AG08396 (cell line): ENCODE results near the gene CHD1.
"Not testable (repeated sequence)": the region's sequence is repeated elsewhere in the genome, so short reads cannot be mapped to it uniquely, and the experiment has no call there.

ENCODE experiments used
- DNase-seq: peaks from one replicate; pipeline ENCODE4 v3.0.0; 2012; ENCODE audit warnings: low spot score, mixed read lengths

Gene CHD1

GRCh38 chr5:98928873-98929709 is at the start of gene CHD1:
Gene CHD1 (minus strand): TSS chr5:98929007. CDS start chr5:98926386, 2,621 bp downstream.
- peak; percentile 97 for DNase-seq

- DNase-seq, result no peak
Observed at GRCh38 chr5:98978528-98978927, 49.7 kb upstream of the CHD1 start.

- DNase-seq, result no peak
Observed at GRCh38 chr5:98977723-98978122, 48.9 kb upstream of the CHD1 start.

- DNase-seq, result no peak
Observed at GRCh38 chr5:98975682-98976407, 47.0 kb upstream of the CHD1 start.

- DNase-seq, result no peak
Observed at GRCh38 chr5:98975223-98975622, 46.4 kb upstream of the CHD1 start.

- DNase-seq, result no peak
Observed at GRCh38 chr5:98969400-98969799, 40.6 kb upstream of the CHD1 start.

GRCh38 chr5:98968056-98968564 is 39.3 kb upstream of the CHD1 start:
- no peak for DNase-seq

- no peak for DNase-seq
Observed at GRCh38 chr5:98965226-98965625, 36.4 kb upstream of the CHD1 start.

- no peak for DNase-seq
Observed at GRCh38 chr5:98964621-98965020, 35.8 kb upstream of the CHD1 start.

- DNase-seq, result no peak
Observed at GRCh38 chr5:98963019-98963418, 34.2 kb upstream of the CHD1 start.

GRCh38 chr5:98962587-98962986 is 33.8 kb upstream of the CHD1 start:
- DNase-seq, result no peak

GRCh38 chr5:98961665-98962344 is 33.0 kb upstream of the CHD1 start:
- DNase-seq, result no peak

GRCh38 chr5:98957307-98957706 is 28.5 kb upstream of the CHD1 start:
- no peak for DNase-seq

GRCh38 chr5:98955888-98956287 is 27.1 kb upstream of the CHD1 start:
- not testable (repeated sequence) for DNase-seq

GRCh38 chr5:98955471-98955870 is 26.7 kb upstream of the CHD1 start:
- not testable (repeated sequence) for DNase-seq

GRCh38 chr5:98954392-98955028 is 25.7 kb upstream of the CHD1 start:
- no peak for DNase-seq

GRCh38 chr5:98942847-98943246 is 14.0 kb upstream of the CHD1 start:
- DNase-seq, result no peak

GRCh38 chr5:98941131-98941883 is 12.5 kb upstream of the CHD1 start:
- DNase-seq, result no peak

- DNase-seq, result peak; percentile 16
Observed at GRCh38 chr5:98940581-98940980, 11.8 kb upstream of the CHD1 start.

GRCh38 chr5:98938464-98938863 is 9.7 kb upstream of the CHD1 start:
- peak; percentile 43 for DNase-seq
